Peyer's patch (tissue), 4 donors: ENCODE data around the gene SLC28A1.

Source experiments
- POLR2A ChIP-seq, 2 donors: fragments of 450-650 bp; IDR thresholded peaks; one replicate each; pipeline ENCODE4 v1.5.1; 2017; ENCODE audit warnings: antibody characterized with exemption in 2 of 2, mild to moderate bottlenecking in 2 of 2, moderate library complexity in 2 of 2
- TF ChIP-seq, protein P1 (sequence below), 6 experiments: fragments of 450-650 bp in 4 of 6; fragments of 200-600 bp in 2 of 6; sonication (generic) in 1 of 6; IDR thresholded peaks; one replicate each; pipeline ENCODE4 v1.5.1; 2017 to 2019; ENCODE audit warnings: antibody characterized with exemption in 6 of 6, mild to moderate bottlenecking in 3 of 6, moderate library complexity in 1 of 6

GRCh38 chr15:84937144-84937543 is 52.7 kb downstream of the SLC28A1 start:
- TF ChIP-seq POLR2A (IDR thresholded peaks at IDR 0.05) = no peak
- TF ChIP-seq, protein P1, sequence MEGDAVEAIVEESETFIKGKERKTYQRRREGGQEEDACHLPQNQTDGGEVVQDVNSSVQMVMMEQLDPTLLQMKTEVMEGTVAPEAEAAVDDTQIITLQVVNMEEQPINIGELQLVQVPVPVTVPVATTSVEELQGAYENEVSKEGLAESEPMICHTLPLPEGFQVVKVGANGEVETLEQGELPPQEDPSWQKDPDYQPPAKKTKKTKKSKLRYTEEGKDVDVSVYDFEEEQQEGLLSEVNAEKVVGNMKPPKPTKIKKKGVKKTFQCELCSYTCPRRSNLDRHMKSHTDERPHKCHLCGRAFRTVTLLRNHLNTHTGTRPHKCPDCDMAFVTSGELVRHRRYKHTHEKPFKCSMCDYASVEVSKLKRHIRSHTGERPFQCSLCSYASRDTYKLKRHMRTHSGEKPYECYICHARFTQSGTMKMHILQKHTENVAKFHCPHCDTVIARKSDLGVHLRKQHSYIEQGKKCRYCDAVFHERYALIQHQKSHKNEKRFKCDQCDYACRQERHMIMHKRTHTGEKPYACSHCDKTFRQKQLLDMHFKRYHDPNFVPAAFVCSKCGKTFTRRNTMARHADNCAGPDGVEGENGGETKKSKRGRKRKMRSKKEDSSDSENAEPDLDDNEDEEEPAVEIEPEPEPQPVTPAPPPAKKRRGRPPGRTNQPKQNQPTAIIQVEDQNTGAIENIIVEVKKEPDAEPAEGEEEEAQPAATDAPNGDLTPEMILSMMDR (IDR thresholded peaks at IDR 0.05) = no peak
